Stimulated activated naive CD8-positive, alpha-beta T cell treated with anti-CD3 and anti-CD28 coated beads, Interleukin-15, Interleukin-2, amounts not matched to agents 100 U/mL and 50 U/mL, for 24 hours (primary cell): Measurements from ENCODE around the gene PWWP2B.

Experiments used
- ATAC-seq: fragments of 150-1000 bp; cut with Tn5 transposase; one replicate; pipeline ENCODE4 v1.10.0; 2021
- DNase-seq: peaks from one replicate; pipeline ENCODE4 v3.0.0; 2021

PWWP2B gene

GRCh38 chr10:132459301-132460003, 62.5 kb downstream of the PWWP2B start:
- DNase-seq (no peak), ATAC-seq (no peak)

- ATAC-seq (no peak), DNase-seq (no peak)
Observed at GRCh38 chr10:132460071-132460470, 63.1 kb downstream of the PWWP2B start.

GRCh38 chr10:132460691-132461090, 63.7 kb downstream of the PWWP2B start:
- ATAC-seq (no peak), DNase-seq (no peak)

DNA sequence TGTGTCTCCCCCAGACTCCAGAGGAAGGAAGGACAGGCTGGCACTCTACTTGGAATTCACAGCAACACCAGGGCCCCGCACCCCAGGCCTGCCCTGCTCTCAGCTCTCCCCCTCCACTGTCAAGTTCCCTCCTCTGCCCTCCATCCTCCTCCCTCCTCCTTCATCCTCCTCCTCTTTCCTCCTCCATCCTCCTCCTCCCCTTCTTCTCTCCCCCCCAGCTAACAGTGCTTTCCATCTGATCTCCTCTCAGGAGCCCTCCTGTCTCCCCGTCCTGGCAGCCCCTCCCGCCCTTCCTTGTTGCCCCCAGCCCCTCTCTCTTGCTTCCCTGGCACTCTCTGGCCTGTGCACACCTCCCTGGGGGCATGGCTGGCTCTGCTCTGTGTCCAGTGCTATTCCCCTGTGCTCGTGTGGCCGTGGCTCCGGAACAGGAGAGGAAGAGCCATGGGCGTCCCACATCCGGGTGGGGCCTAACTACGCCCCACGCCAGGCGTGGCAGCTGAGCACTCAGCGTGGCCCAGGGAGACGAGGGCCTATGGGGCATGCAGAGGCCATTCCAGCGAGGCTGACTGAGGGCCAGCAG, 64.2 kb downstream of the PWWP2B start:
- DNase-seq: no peak
- no peak for ATAC-seq

DNA sequence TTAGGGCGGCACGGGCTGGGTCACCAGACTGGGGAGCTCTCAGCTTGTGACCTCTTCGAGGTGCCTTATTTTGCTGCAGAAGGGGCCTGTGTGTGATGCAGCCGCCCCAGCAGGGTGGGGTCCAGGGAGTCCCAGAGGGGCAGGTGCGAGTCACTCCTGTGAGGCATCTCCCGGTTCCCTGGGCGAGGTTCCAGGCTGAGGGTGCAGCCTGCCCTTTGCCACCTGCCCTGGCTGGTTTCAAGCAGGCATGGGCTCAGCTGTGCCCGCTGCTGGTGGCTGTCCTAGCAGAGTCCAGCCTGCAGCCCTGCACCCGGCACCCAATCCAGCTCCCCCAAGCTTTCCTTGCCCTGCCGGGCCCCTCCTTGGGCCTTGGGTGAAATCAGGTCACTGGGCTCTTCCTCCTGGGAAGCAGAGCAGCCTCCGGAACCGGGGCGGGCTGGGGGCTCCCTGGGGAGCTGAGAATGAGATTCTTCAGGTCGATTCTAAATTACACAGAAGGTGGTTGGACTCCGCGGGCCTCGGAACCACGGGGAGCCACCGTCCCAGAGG, 64.8 kb downstream of the PWWP2B start:
- no peak for DNase-seq
- no peak for ATAC-seq

GRCh38 chr10:132462463-132463332, 65.7 kb downstream of the PWWP2B start:
- DNase-seq: no peak
- ATAC-seq: no peak

GRCh38 chr10:132463333-132464255, 66.6 kb downstream of the PWWP2B start:
- DNase-seq (no peak), ATAC-seq (no peak)

GRCh38 chr10:132464256-132465192, 67.5 kb downstream of the PWWP2B start:
- ATAC-seq (no peak), DNase-seq (no peak)

- DNase-seq: no peak
- no peak for ATAC-seq
Observed at GRCh38 chr10:132465193-132465888, 68.3 kb downstream of the PWWP2B start.

DNA sequence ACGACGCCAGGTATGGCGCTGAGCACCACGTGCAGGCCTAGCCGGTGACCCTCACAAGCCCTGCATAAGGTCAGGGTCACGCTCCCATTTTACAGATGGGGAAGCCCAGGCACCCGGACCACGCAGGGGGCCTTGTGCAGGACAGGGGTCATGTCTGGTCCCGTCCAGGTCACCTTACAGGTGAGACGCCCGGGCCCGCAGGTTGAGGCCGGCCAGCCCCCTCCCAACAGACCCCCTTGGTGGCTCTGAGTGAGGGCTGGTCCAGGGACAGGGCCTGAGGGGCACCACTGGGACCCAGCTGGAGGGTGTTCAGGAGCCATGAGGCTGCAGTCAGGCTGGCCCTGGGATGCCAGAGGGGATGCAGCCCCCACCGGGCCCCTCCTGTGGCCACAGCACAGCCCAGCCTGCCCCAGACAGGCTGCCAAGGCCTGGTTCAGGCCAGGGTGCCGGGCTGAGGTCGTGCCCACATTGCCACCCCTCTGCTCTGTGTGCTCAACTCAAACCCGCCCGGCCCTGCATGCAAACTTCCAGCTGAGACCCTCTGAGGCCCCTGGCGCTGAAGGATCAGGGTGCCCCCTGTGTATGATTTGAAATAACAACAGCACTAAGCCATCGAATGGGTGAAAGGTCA, 69.0 kb downstream of the PWWP2B start:
- DNase-seq (no peak), ATAC-seq (no peak)

DNA sequence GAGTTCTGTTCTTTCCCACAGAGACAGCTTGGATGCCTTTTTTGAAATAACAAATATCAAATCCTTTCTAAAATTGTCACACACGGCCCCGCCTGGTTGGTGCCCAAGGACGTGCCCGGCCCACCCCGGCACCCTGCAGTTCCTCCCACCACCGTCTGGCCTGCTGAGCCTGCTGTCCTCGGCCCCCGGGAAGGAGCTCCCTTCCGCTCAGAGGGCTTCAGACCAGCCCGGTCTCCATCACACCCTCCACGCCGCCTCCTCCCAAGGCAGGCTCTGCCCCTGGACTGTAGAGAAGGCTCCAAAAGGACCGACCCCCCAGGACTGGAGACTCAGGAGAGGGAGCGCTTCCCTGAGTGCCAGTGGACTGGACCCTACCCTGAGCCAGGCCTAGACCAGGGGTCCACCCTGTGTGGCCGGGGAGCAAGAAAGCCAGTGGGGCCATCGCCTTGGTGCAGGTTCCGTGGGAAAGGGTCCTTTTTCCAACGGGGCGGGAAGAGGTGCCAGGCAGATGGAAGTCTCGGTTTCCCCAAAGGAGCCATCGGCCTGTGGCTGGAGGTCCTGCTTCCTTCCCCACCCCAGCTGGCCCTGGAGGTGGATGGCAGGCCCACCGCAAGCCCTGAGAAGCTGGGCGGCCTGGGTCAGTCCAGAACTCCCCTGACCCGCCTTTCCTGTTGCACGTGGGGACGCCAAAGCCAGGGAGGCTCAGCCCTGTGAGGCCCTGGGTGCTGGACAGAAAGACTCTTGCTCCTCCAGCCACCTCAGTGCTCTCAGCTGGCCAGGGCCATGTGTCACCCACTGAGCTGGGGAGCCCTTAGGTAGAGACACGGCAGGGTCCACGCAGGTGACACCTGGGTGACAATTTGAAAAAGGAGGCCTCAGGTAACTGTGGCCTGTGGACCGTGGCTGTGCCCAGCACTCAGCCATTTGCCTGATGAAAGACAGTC, 69.8 kb downstream of the PWWP2B start:
- DNase-seq (no peak), ATAC-seq (no peak)
